Type B pancreatic cell (in vitro differentiated cells): ENCODE data around the gene C5. TPM values are rescaled to one million over a fixed set of nuclear protein-coding genes. Genes with fewer than 3 reads are reported as not detected.
A peak's percentile ranks its signal among the peaks of the same experiment; 100 is the strongest.

Experiments
- DNase-seq: peaks from one replicate; pipeline ENCODE4 v3.0.0; 2021; ENCODE audit warnings: mixed read lengths; ENCODE audit not compliant: unreplicated experiment; ENCODE audit errors: extremely low spot score
- H3K27ac Mint-ChIP-seq: 2 replicates; pipeline ENCODE4 v1.8.0; 2021; ENCODE audit warnings: mild to moderate bottlenecking, mixed read lengths
- H3K27me3 Mint-ChIP-seq: 2 replicates; pipeline ENCODE4 v1.8.0; 2021; ENCODE audit warnings: mixed read lengths
- H3K36me3 Mint-ChIP-seq: 2 replicates; pipeline ENCODE4 v1.8.0; 2021; ENCODE audit warnings: mixed read lengths
- H3K4me1 Mint-ChIP-seq: one replicate; pipeline ENCODE4 v1.8.0; 2021; ENCODE audit warnings: mixed read lengths; ENCODE audit not compliant: unreplicated experiment
- H3K4me3 Mint-ChIP-seq: 2 replicates; pipeline ENCODE4 v1.8.0; 2021; ENCODE audit warnings: mild to moderate bottlenecking, mixed read lengths
- H3K9me3 Mint-ChIP-seq: 2 replicates; pipeline ENCODE4 v1.8.0; 2021; ENCODE audit warnings: mixed read lengths
- CTCF ChIP-seq: fragments of 200-600 bp; sonication (generic); conservative IDR thresholded peaks from 2 replicates; pipeline ENCODE4 v1.5.0; 2021; ENCODE audit warnings: antibody characterized with exemption, mild to moderate bottlenecking
- total RNA-seq: library from RNA; stranded (reverse); gene quantifications from 2 replicates; pipeline ENCODE4 v1.2.1, GENCODE V29; 2021; ENCODE audit warnings: low replicate concordance

The C5 gene
- total RNA-seq, 1 donor from 2014 or later: 10.0 TPM

GRCh38 chr9:120985819-120986222 is 64.3 kb downstream of the C5 start:
- no peaks in the 10 kb centered on the region for H3K27me3 Mint-ChIP-seq
- no peak overlapping the region for H3K27ac Mint-ChIP-seq
- no peak for DNase-seq
- H3K36me3 Mint-ChIP-seq: peaks cover 5% of the 10 kb centered on the region
- TF ChIP-seq CTCF: peak; percentile 77
- no peaks in the 10 kb centered on the region for H3K9me3 Mint-ChIP-seq
- no peaks in the 10 kb centered on the region for H3K4me1 Mint-ChIP-seq
- H3K4me3 Mint-ChIP-seq: no peak overlapping the region

- Mint-ChIP-seq H3K36me3 (peaks cover 4% of the 10 kb centered on the region), H3K4me3 (no peak overlapping the region), H3K27me3 (no peaks in the 10 kb centered on the region), H3K27ac (no peak overlapping the region), H3K9me3 (no peaks in the 10 kb centered on the region), H3K4me1 (no peaks in the 10 kb centered on the region)
- TF ChIP-seq CTCF: no peak
- DNase-seq: no peak
These were observed 66.7 kb downstream of the C5 start for GRCh38 chr9:120983259-120983837.

- Mint-ChIP-seq H3K36me3 (no peaks in the 10 kb centered on the region), H3K27me3 (no peaks in the 10 kb centered on the region), H3K27ac (no peak overlapping the region), H3K4me1 (no peaks in the 10 kb centered on the region), H3K9me3 (no peaks in the 10 kb centered on the region), H3K4me3 (no peak overlapping the region)
- TF ChIP-seq CTCF: no peak
- no peak for DNase-seq
These were observed 67.2 kb downstream of the C5 start for GRCh38 chr9:120982836-120983235.

- Mint-ChIP-seq H3K4me1 (no peaks in the 10 kb centered on the region), H3K27ac (no peak overlapping the region), H3K27me3 (no peaks in the 10 kb centered on the region), H3K36me3 (no peaks in the 10 kb centered on the region), H3K4me3 (no peak overlapping the region), H3K9me3 (no peaks in the 10 kb centered on the region)
- no peak for TF ChIP-seq CTCF
- DNase-seq: no peak
These were observed 69.1 kb downstream of the C5 start for GRCh38 chr9:120980951-120981350.

- DNase-seq: no peak
- no peaks in the 10 kb centered on the region for H3K27me3 Mint-ChIP-seq
- no peak overlapping the region for H3K4me3 Mint-ChIP-seq
- H3K9me3 Mint-ChIP-seq: no peaks in the 10 kb centered on the region
- H3K27ac Mint-ChIP-seq: no peak overlapping the region
- no peaks in the 10 kb centered on the region for H3K36me3 Mint-ChIP-seq
- no peaks in the 10 kb centered on the region for H3K4me1 Mint-ChIP-seq
- TF ChIP-seq CTCF: no peak
These were observed 70.3 kb downstream of the C5 start for GRCh38 chr9:120979797-120980196.

- Mint-ChIP-seq H3K4me3 (no peak overlapping the region), H3K27me3 (no peaks in the 10 kb centered on the region), H3K27ac (no peak overlapping the region), H3K9me3 (no peaks in the 10 kb centered on the region), H3K4me1 (no peaks in the 10 kb centered on the region), H3K36me3 (no peaks in the 10 kb centered on the region)
- no peak for TF ChIP-seq CTCF
- no peak for DNase-seq
These were observed 71.1 kb downstream of the C5 start for GRCh38 chr9:120978987-120979386.
